ENCODE data around the gene TSHZ2. TPM values are rescaled to one million over a fixed set of nuclear protein-coding genes. Genes with fewer than 3 reads are reported as not detected.
"Not testable (repeated sequence)": the region's sequence is repeated elsewhere in the genome, so short reads cannot be mapped to it uniquely, and the experiment has no call there.

Gene TSHZ2
- polyA plus RNA-seq, 1 donor from 2014 or later, result 4.6 TPM

GRCh38 chr20:53322651-53323050 lies 350.5 kb downstream of the TSHZ2 start:
- Histone ChIP-seq H3K9ac (ENCODE audit: low read length) (no peak overlapping the region), H3K4me2 (ENCODE audit: low read length) (no peak overlapping the region), H3K36me3 (ENCODE audit: insufficient read depth, low read length) (no peaks in the 10 kb centered on the region), H4K20me1 (ENCODE audit: insufficient read depth) (no peaks in the 10 kb centered on the region), H3K79me2 (replicated peaks; ENCODE audit: insufficient read depth, low read length) (no peaks in the 10 kb centered on the region), H2AFZ (ENCODE audit: low read depth, low read length) (no peak overlapping the region), H3K9me3 (ENCODE audit: low read length) (no peaks in the 10 kb centered on the region), H3K27me3 (ENCODE audit: insufficient read depth, low read depth, low read length) (no peaks in the 10 kb centered on the region), H3K9me2 (ENCODE audit: insufficient read depth, low read length) (no peaks in the 10 kb centered on the region), H3K4me3 (ENCODE audit: low read length) (no peak overlapping the region), H3F3A (ENCODE audit: insufficient read depth, low read length, poor library complexity, severe bottlenecking) (no peaks in the 10 kb centered on the region), H3K27ac (ENCODE audit: low read length) (no peak overlapping the region)
- TF ChIP-seq MXI1 (conservative IDR thresholded peaks at IDR 0.05; ENCODE audit: poor library complexity, severe bottlenecking) (no peak), TAF1 (IDR thresholded peaks at IDR 0.05; ENCODE audit: low read depth) (no peak), REST (IDR thresholded peaks at IDR 0.05; ENCODE audit: borderline replicate concordance) (no peak), POLR2AphosphoS5 (IDR thresholded peaks at IDR 0.05) (no peak), EP300 (conservative IDR thresholded peaks at IDR 0.05; ENCODE audit: poor library complexity, severe bottlenecking) (no peak), EZH2 (IDR thresholded peaks at IDR 0.05; ENCODE audit: borderline replicate concordance, insufficient read depth, low read length, poor library complexity, severe bottlenecking) (no peak), CTCF (IDR thresholded peaks at IDR 0.05; ENCODE audit: poor library complexity, severe bottlenecking) (no peak), SMC3 (conservative IDR thresholded peaks at IDR 0.05; ENCODE audit: poor library complexity) (no peak), RAD21 (conservative IDR thresholded peaks at IDR 0.05) (no peak)

- H2AFZ ChIP-seq (ENCODE audit: low read depth, low read length); H3K9me2 ChIP-seq (ENCODE audit: insufficient read depth, low read length); H4K20me1 ChIP-seq (ENCODE audit: insufficient read depth); H3K4me3 ChIP-seq (ENCODE audit: low read length); H3K27me3 ChIP-seq (ENCODE audit: insufficient read depth, low read depth, low read length); H3K9ac ChIP-seq (ENCODE audit: low read length); H3F3A ChIP-seq (ENCODE audit: insufficient read depth, low read length, poor library complexity, severe bottlenecking); H3K36me3 ChIP-seq (ENCODE audit: insufficient read depth, low read length); H3K27ac ChIP-seq (ENCODE audit: low read length); H3K4me2 ChIP-seq (ENCODE audit: low read length); H3K79me2 ChIP-seq (replicated peaks; ENCODE audit: insufficient read depth, low read length); H3K9me3 ChIP-seq (ENCODE audit: low read length): not testable (repeated sequence)
Observed at GRCh38 chr20:53323460-53323859, 351.3 kb downstream of the TSHZ2 start.

- Histone ChIP-seq H4K20me1 (ENCODE audit: insufficient read depth) (no peaks in the 10 kb centered on the region), H3F3A (ENCODE audit: insufficient read depth, low read length, poor library complexity, severe bottlenecking) (no peaks in the 10 kb centered on the region), H3K27ac (ENCODE audit: low read length) (no peak overlapping the region), H3K36me3 (ENCODE audit: insufficient read depth, low read length) (no peaks in the 10 kb centered on the region), H3K79me2 (replicated peaks; ENCODE audit: insufficient read depth, low read length) (no peaks in the 10 kb centered on the region), H3K9ac (ENCODE audit: low read length) (no peak overlapping the region), H3K27me3 (ENCODE audit: insufficient read depth, low read depth, low read length) (no peaks in the 10 kb centered on the region), H3K4me3 (ENCODE audit: low read length) (no peak overlapping the region), H3K9me3 (ENCODE audit: low read length) (no peaks in the 10 kb centered on the region), H2AFZ (ENCODE audit: low read depth, low read length) (no peak overlapping the region), H3K9me2 (ENCODE audit: insufficient read depth, low read length) (no peaks in the 10 kb centered on the region), H3K4me2 (ENCODE audit: low read length) (no peak overlapping the region)
- TF ChIP-seq RAD21 (conservative IDR thresholded peaks at IDR 0.05), result no peak
- TF ChIP-seq TAF1 (IDR thresholded peaks at IDR 0.05; ENCODE audit: low read depth), result no peak
- TF ChIP-seq CTCF (IDR thresholded peaks at IDR 0.05; ENCODE audit: poor library complexity, severe bottlenecking), result no peak
- no peak for TF ChIP-seq MXI1 (conservative IDR thresholded peaks at IDR 0.05; ENCODE audit: poor library complexity, severe bottlenecking)
- TF ChIP-seq EP300 (conservative IDR thresholded peaks at IDR 0.05; ENCODE audit: poor library complexity, severe bottlenecking), result no peak
- TF ChIP-seq EZH2 (IDR thresholded peaks at IDR 0.05; ENCODE audit: borderline replicate concordance, insufficient read depth, low read length, poor library complexity, severe bottlenecking), result no peak
- TF ChIP-seq SMC3 (conservative IDR thresholded peaks at IDR 0.05; ENCODE audit: poor library complexity), result no peak
- no peak for TF ChIP-seq REST (IDR thresholded peaks at IDR 0.05; ENCODE audit: borderline replicate concordance)
- no peak for TF ChIP-seq POLR2AphosphoS5 (IDR thresholded peaks at IDR 0.05)
Observed at GRCh38 chr20:53324816-53325215, 352.7 kb downstream of the TSHZ2 start.
